HG03175 (cell line): Measurements from ENCODE around the gene IER5.

Source experiments
- ATAC-seq: cut with Tn5 transposase; IDR thresholded peaks from one replicate; pipeline ENCODE4 v1.9.1; 2021; ENCODE audit warnings: mild to moderate bottlenecking, moderate library complexity; ENCODE audit not compliant: unreplicated experiment

Gene IER5

DNA sequence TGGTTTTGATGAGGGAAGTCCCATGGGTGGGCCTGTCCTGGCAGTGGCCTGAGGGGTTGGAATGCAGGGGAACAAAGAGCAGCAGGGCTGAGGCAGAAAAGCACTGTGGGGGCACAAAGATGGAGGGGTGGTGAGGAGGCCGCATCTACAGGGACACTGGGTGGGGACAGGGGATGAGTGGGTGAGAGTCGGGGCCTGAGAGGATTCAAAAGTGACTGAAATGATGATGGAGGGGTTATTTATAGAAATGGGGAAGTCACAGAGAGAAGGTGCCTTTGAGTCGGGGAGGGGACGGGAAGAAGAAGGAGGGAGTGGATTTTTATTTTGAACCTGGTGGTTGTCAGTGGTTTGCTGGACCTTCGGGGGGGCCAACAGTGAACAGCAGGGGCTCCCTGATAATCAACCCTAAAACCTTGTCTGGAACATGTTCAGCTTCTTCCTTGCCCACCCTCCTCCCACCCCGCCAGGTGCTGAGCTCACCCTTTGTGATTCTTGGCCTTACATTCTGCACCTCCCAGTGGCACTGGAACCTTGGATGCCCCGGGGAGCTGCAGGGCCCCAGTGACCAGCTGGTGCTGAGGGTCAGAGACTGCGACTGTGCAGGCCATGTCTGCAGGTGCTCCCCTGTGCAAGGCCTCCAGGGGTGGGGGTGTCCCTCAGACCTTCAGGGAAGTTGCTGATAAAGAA lies 42.9 kb downstream of the IER5 start:
- peak; percentile 32 for ATAC-seq

DNA sequence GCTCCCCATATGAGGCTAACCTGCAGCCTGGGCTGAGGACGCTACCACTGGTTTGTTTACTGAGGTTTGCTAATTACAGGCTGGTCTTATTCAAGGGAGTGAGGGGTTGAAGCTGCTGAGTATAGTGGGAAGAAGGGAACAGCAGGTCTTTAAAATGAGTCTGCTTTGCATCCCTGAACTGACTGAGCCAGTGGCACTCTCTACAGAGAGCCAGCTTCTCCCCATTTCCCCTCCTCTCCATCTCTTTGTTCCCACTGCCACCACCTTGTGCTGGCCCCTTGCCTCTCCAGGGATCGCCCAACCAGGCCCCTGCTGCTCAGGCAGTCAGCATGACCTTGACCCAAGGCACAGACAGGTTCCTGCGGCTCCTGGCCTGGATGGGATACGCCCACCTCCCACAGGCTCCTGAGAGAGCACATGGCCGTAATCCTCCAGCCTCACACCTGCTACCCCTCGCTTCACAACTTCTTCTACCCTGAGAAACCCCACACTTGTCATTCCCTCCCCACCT lies 45.0 kb downstream of the IER5 start:
- no peak for ATAC-seq

DNA sequence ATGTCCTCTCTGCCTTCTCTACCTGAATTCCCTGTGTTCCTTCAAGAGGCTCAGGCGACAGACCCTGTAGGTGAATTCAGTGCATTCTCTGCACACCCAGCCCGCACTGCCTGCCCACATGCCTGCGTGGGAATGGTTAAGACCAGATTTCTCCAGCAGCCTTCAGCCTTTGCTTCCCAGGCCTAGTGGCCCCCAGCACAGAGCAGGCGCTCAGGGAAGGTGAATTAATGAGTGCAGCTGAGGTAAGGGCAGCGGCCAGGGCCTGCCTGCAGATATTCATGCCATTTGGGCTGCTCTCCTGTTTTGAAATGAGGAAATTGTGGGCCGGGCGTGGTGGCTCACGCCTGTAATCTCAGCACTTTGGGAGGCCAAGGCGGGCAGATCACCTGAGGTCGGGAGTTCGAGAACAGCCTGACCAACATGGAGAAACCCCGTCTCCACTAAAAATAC lies 45.5 kb downstream of the IER5 start:
- no peak for ATAC-seq

DNA sequence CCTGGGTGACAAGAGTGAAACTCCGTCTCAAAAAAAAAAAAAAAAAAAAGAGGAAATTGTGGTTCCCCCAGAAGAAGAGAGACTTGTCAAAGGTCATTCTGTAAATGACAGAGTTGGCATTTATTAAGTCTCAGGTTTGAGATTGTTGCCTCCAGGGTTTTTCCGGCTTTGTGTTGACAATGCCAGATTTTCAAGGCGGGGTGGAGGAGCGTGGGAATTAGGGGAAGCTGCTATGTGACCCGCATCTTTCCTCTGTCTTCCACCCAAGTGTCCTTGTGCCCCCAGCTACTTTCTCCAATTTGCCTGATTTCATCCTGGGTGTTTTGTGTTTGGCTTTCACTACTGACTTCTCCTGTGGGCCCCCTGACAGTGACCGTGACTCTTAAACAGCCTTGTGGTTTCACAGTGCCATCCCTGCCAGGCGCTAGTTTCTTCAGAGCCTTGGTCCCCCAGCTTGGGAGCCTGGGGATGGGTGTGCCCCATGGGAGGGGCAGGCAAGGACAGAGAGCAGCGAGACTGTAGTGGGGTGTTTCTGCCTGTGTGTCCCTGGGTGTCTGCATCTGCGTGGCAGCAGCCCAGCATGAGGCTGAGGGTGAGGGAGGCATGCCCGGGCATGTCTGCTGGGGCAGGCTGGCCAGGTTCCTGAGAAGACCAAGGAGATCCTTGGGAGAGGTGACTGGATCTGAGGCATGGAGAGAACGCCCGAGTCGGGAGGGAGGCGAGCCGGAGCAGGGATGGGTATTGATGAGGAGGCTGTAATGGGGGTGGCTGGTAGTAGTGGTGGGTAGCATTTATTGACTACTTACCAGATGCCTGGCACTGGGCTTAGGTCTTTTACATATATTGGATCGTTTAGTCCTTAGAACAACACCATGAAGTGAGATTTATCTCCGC lies 46.3 kb downstream of the IER5 start:
- ATAC-seq: peak; percentile 46

DNA sequence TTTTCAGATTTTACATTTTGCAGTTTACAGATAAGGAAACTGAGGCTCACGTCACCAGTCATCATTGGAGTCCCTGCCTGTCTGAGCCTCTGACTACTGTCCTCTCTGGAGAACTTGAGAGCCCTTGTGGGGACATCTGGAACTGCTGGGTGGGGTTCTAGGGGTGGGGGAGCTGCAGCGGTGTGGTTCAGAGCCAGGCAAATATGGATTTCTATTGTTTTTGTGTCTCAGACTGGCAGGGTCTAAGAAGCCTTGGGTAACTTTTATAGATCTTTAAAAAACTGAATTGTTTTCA lies 46.9 kb downstream of the IER5 start:
- peak; percentile 19 for ATAC-seq

DNA sequence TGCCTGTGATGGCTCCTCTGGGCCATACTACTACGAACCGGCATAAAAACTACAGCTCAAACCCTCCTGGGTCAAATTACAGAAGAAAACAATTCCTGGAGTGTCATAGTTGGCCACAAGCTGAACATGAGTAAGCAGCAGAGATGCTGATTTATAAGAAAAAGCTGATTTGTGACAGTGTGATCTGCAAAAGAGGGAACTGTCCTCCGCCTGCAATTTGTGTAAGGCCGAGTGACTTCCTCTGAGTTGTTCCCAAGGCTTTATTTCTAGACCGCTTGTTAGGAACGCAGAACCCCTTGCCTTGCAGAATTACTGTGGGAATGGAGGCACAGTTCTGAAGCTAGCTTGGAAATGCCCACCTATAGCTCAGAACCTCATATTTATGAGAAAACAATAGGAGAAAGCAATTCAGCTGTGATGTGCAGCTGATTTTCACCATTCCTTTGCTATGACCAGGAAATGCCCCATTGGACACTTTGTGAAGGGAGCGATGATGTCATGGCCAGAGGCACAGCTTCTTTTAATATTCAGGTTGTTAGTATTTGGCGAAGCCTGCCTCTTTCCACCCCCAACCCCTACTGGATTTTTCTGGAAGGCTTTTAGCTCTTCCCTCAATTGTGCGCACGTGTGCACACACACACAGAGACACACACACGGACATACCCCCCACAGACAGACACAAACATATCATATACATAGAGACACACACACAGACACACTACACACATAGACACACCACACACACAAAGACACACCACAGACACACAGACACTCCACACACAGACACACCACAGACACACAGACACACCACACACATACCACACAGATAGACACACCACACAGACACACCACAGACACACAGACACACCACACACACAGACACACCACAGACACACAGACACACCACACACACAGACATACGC lies 47.6 kb downstream of the IER5 start:
- no peak for ATAC-seq

DNA sequence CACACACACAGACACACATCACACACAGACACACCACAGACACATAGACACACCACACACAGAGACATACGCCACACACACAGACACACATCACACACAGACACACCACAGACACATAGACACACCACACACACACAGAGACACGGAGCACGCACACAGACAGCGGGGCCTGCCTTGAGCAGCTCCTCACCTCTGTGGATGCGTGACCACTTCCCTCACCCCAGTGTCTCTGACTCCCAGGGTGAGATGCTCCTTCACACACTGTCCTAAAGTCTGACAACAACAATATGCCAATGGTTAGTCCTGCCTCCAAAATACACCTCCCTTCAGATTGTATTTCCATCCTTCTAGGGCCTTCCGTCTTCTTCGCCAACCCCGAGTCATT lies 48.2 kb downstream of the IER5 start:
- ATAC-seq: no peak

DNA sequence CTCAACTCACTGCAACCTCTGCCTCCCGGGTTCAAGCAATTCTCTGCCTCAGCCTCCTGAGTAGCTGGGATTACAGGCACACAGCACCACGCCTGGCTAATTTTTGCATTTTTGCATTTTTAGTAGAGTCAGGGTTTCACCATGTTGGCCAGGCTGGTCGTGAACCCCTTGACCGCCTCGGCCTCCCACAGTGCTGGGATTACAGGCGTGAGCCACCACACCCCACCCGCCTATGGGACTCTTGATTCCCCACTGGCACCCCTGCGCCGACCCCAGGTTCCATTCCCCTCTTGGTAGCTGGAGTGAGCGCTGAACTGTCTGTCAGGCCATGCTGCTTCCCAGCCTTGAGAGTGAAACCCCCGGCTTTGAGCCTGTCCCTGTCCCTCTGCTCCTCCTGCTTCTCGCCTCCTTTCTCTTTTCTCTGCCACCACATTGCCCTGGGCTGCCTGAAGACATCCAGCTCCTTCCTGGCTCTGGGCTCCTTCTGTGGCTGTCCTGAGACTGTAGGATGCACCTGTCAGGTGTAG lies 48.8 kb downstream of the IER5 start:
- no peak for ATAC-seq

DNA sequence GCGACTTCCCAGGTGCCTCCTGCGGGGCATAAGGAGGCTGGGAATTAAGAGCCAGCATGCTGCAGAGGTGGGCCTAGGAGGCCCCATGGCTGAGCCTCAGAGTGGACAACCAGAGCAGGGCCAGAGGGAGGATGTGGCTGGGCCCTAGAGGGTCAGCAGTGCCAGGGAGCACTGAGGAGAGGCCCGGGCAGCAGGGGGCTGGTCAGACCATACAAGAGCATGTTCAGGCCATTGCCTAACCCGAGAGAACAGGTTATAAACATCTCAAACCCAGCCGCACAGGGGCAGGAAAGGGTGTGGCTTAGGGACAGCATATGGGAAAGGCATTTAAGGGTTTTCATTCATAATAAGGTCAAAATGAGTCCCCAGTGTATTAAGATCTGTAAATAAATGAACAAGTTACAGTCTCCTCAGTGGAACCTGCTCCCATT lies 51.1 kb downstream of the IER5 start:
- no peak for ATAC-seq

DNA sequence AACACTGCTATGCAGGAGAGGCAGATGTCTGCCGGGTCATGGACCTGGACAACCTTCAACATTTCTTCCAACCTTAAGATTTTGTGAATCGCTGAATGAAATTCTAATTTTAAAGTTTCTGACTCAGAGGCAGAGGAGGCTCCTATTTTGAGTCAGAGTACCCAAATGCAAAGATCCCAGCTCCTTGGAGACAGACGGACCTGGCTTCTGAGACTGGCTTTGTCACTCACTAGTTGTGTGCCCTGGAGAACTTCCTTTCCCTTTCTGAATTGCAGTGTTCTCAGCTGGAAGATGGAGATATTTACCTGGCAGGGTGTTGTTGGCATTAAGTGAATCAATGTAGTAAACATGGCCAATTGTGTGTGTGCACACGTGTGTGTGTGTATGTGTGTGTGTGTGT lies 51.9 kb downstream of the IER5 start:
- ATAC-seq: no peak

DNA sequence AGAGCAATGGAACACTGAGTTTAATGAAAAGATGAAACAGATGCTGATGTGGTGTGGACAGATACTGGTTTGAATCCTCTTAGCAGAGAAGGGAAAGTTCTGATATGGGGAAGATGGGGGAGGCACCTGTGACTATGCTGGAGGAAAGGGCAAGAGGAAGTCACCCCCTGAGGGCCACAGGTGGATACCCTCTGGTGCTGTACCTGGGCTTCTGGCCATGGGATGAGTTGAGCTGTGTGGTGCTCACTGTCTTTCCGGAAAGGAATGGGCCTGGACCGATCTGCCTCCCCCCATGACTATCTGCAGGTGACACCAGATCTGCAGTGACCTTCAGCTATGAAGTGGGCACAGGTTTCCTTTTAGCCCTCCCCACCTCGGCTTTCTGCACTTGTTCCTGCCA lies 52.4 kb downstream of the IER5 start:
- ATAC-seq: no peak

DNA sequence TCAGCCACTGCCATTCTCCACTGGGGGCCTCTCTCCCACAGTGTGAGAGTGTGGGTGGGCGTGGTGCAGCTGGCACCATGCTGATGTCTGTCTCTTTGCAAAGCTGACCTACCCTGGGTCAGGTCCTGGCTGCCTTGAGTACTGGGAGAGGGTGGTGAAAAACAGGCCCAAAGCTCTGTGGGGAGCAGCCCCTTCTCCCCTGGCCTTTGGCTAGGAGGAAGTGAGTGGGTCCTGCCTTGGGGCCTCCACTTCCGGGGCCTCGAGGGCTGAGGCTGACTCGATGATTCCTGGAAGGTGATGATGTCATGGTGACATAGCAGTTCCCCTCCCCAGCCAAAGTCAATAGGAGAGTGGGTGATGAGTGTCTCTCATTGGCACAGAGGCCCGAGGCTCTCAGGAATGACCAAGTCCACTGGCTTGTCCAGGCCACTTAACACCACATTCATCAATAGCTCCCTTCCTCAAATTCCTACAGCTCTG lies 53.0 kb downstream of the IER5 start:
- peak; percentile 34 for ATAC-seq
